Endodermal cell (in vitro differentiated cells): Measurements from ENCODE around the gene GPATCH3. TPM values are rescaled to one million over a fixed set of nuclear protein-coding genes. Genes with fewer than 3 reads are reported as not detected.

Experiments used
- DNase-seq: peaks from one replicate; pipeline ENCODE4 v3.0.0-alpha.2; 2017
- H3K27ac ChIP-seq: 2 replicates; pipeline ENCODE4 v1.5.1; 2013; ENCODE audit warnings: mild to moderate bottlenecking, low read depth, low read length, moderate library complexity
- H3K27me3 ChIP-seq: 2 replicates; pipeline ENCODE4 v1.6.1; 2013; ENCODE audit warnings: mild to moderate bottlenecking, low read length, moderate library complexity; ENCODE audit not compliant: insufficient read depth, control insufficient read depth, poor library complexity, severe bottlenecking
- H3K36me3 ChIP-seq: 2 replicates; pipeline ENCODE4 v1.7.0; 2013; ENCODE audit warnings: mild to moderate bottlenecking, low read length, moderate library complexity; ENCODE audit not compliant: control insufficient read depth, insufficient read depth
- H3K4me1 ChIP-seq: one replicate; pipeline ENCODE4 v1.7.0; 2013; ENCODE audit warnings: low read length; ENCODE audit not compliant: control insufficient read depth, insufficient read depth
- H3K4me3 ChIP-seq: 2 replicates; pipeline ENCODE4 v1.5.1; 2013; ENCODE audit warnings: mild to moderate bottlenecking, low read length, moderate library complexity
- H3K9ac ChIP-seq: 2 replicates; pipeline ENCODE4 v1.6.1; 2013; ENCODE audit warnings: mild to moderate bottlenecking, low read length, moderate library complexity; ENCODE audit not compliant: poor library complexity, severe bottlenecking; ENCODE audit errors: extremely low read depth
- H3K9me3 ChIP-seq: 2 replicates; pipeline ENCODE4 v1.6.1; 2013; ENCODE audit warnings: mild to moderate bottlenecking, low read length, moderate library complexity; ENCODE audit not compliant: control insufficient read depth
- H3K27ac Mint-ChIP-seq: 2 replicates; pipeline ENCODE4 v1.8.0; 2020; ENCODE audit warnings: mixed read lengths
- H3K27me3 Mint-ChIP-seq: 2 replicates; pipeline ENCODE4 v1.8.0; 2021; ENCODE audit warnings: mild to moderate bottlenecking, mixed read lengths; ENCODE audit not compliant: insufficient read depth
- H3K36me3 Mint-ChIP-seq: 2 replicates; pipeline ENCODE4 v1.8.0; 2020; ENCODE audit warnings: low read depth, mixed read lengths
- H3K4me1 Mint-ChIP-seq: 2 replicates; pipeline ENCODE4 v1.8.0; 2020; ENCODE audit warnings: mixed read lengths
- H3K4me3 Mint-ChIP-seq: 2 replicates; pipeline ENCODE4 v1.8.0; 2020; ENCODE audit warnings: mild to moderate bottlenecking, moderate library complexity, mixed read lengths
- H3K9me3 Mint-ChIP-seq: 2 replicates; pipeline ENCODE4 v1.8.0; 2020; ENCODE audit warnings: mild to moderate bottlenecking, mixed read lengths
- WGBS, 2 experiments: methylation state at CpG; one replicate each; pipeline versions ENCODE4 v1.1.5 to v1.1.7; 2013; ENCODE audit warnings: missing lambda C conversion rate in 2 of 2, mixed read lengths in 1 of 2; ENCODE audit not compliant: insufficient coverage in 1 of 2, insufficient read length in 1 of 2; 5-methylcytosine and 5-hydroxymethylcytosine counted together
- total RNA-seq, 2 donors: library from RNA; stranded (reverse); fragmentation: NEBNext Ultra II Directional in 1 of 2; extraction: Animal tissue kit (Norgen Biotek cat#: 25700) in 1 of 2; gene quantifications; 2 replicates in 1 of 2; 3 replicates in 1 of 2; pipeline ENCODE4 v1.2.1, GENCODE V29; 2021
- TF ChIP-seq, protein P1 (sequence below): fragments of 200-600 bp; sonication (generic); conservative IDR thresholded peaks from 2 replicates; pipeline ENCODE4 v1.5.0; 2021; ENCODE audit warnings: antibody characterized with exemption, mild to moderate bottlenecking

Gene GPATCH3
- total RNA-seq, 2 donors from 2014 or later: 21.3 to 23.2 TPM

DNA sequence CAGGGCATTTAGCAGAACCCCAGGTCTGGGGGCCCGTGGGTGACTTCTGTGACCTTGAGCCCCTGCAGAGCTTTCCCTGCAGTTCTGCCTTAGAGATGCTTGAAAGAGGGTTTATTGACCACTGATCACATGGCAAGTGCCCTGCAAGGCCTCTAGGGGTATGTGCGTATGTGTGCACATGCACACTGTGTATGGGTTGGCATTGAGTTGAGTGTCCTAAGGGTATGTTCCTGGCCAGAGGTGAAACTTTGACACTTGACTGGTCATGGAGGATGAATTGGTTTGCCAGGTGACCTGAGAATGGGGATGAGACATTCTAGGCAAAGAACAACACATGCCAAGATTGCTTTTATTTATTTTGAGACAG is 38.4 kb upstream of the GPATCH3 start:
- WGBS, 2 experiments: 91 to 100% methylated on average over 1 to 2 of the region's 2 CpGs
- Histone ChIP-seq H3K27ac (no peak overlapping the region), H3K36me3 (peaks cover 75% of the 10 kb centered on the region), H3K4me3 (no peak overlapping the region), H3K4me1 (peaks cover 9% of the 10 kb centered on the region), H3K27me3 (no peaks in the 10 kb centered on the region), H3K9me3 (no peaks in the 10 kb centered on the region), H3K9ac (no peak overlapping the region)
- TF ChIP-seq, protein P1, sequence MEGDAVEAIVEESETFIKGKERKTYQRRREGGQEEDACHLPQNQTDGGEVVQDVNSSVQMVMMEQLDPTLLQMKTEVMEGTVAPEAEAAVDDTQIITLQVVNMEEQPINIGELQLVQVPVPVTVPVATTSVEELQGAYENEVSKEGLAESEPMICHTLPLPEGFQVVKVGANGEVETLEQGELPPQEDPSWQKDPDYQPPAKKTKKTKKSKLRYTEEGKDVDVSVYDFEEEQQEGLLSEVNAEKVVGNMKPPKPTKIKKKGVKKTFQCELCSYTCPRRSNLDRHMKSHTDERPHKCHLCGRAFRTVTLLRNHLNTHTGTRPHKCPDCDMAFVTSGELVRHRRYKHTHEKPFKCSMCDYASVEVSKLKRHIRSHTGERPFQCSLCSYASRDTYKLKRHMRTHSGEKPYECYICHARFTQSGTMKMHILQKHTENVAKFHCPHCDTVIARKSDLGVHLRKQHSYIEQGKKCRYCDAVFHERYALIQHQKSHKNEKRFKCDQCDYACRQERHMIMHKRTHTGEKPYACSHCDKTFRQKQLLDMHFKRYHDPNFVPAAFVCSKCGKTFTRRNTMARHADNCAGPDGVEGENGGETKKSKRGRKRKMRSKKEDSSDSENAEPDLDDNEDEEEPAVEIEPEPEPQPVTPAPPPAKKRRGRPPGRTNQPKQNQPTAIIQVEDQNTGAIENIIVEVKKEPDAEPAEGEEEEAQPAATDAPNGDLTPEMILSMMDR: no peak
- peak overlapping the region; percentile 53 for H3K27ac Mint-ChIP-seq
- H3K4me1 Mint-ChIP-seq: peaks cover 11% of the 10 kb centered on the region
- H3K4me3 Mint-ChIP-seq: no peak overlapping the region
- DNase-seq: no peak
- H3K27me3 Mint-ChIP-seq: no peaks in the 10 kb centered on the region
- H3K36me3 Mint-ChIP-seq: peaks cover 60% of the 10 kb centered on the region
- peaks cover 3% of the 10 kb centered on the region for H3K9me3 Mint-ChIP-seq

DNA sequence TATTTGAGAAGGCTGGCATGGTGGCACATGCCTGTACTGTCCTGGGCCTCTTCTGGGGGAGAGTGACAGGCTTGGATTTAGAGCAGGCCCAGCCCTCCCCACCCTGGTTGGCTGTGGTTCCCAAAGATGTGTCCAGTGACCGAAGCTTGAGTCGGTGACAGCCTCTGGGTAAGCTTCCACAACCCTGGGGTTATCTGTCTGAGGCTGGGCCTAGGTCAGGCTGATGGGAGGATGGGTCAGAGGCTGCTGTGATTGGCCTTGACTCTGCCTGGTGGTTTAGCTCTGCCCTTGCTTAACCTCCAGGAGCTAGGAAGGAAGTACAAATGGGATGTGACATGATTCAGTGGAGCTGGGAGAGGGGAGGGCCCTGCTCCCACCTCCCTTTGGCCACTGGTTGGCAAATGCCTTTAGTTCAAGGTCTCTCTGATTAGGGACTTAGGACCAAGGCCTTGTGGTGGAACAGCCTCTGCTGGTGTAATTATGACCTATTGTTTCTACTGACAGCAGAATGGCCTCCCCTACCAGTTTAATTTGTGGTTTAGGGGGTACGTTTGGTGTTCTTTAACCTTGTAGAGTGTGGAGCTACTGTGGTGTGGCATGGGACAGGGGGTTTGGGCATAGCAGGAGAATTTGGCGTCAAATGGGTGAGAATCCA is 37.9 kb upstream of the GPATCH3 start:
- Mint-ChIP-seq H3K4me3 (no peak overlapping the region), H3K4me1 (peaks cover 9% of the 10 kb centered on the region), H3K9me3 (peaks cover 1% of the 10 kb centered on the region), H3K27ac (peak overlapping the region; percentile 53), H3K27me3 (no peaks in the 10 kb centered on the region), H3K36me3 (peaks cover 59% of the 10 kb centered on the region)
- Histone ChIP-seq H3K4me1 (peaks cover 9% of the 10 kb centered on the region), H3K4me3 (no peak overlapping the region), H3K27ac (no peak overlapping the region), H3K9ac (no peak overlapping the region), H3K36me3 (peaks cover 71% of the 10 kb centered on the region), H3K27me3 (no peaks in the 10 kb centered on the region), H3K9me3 (no peaks in the 10 kb centered on the region)
- WGBS, 2 experiments: 93% methylated on average over 4 of the region's 4 CpGs; no CpG with 5 or more reads in 1 of the 2 experiments
- no peak for DNase-seq
- TF ChIP-seq, protein P1: no peak

GRCh38 chr1:26936823-26937222 is 36.6 kb upstream of the GPATCH3 start:
- Histone ChIP-seq H3K9ac (no peak overlapping the region), H3K9me3 (no peaks in the 10 kb centered on the region), H3K36me3 (peaks cover 70% of the 10 kb centered on the region), H3K27me3 (no peaks in the 10 kb centered on the region), H3K27ac (no peak overlapping the region), H3K4me1 (no peaks in the 10 kb centered on the region), H3K4me3 (no peak overlapping the region)
- H3K36me3 Mint-ChIP-seq: peaks cover 56% of the 10 kb centered on the region
- no peaks in the 10 kb centered on the region for H3K4me1 Mint-ChIP-seq
- TF ChIP-seq, protein P1: no peak
- H3K27me3 Mint-ChIP-seq: no peaks in the 10 kb centered on the region
- no peak overlapping the region for H3K4me3 Mint-ChIP-seq
- H3K9me3 Mint-ChIP-seq: no peaks in the 10 kb centered on the region
- no peak for DNase-seq
- 95 to 96% methylated on average over 6 of the region's 6 CpGs for WGBS, 2 experiments
- H3K27ac Mint-ChIP-seq: peak overlapping the region; percentile 75
